Measurements from ENCODE around the gene PTPRR. TPM values are rescaled to one million over a fixed set of nuclear protein-coding genes. Genes with fewer than 3 reads are reported as not detected.

Gene PTPRR
- polyA plus RNA-seq, 1 of the 3 experiments (the other 2 are of a cell fraction): 1.4 TPM

DNA sequence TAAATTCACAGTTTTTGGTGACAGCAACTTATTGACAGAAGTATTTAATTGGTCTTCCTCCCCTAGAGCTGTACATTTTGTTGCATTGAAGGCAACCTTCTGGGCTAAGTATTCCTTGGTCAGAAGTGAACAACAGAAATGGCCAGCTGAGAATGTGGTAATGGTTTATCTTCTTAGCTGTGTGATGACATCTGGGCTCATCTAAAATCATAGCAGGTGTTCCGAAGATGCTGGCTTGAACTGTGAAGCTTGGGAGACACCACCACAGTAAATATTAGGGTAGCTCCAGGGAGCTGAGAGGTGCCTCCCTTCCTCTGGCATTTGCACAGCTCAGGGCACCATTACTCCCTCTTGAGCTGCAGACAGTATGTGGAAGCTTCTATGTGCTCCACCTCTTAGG is 279.6 kb downstream of the PTPRR start:
- no peak overlapping the region for H3K9ac ChIP-seq
- no peak overlapping the region for H3K27ac ChIP-seq (ENCODE audit: low read depth in 2 of 2, low read length in 1 of 2)
- no peak overlapping the region for H2AFZ ChIP-seq (ENCODE audit: low read depth)
- peaks cover 10% of the 10 kb centered on the region for H3F3A ChIP-seq (replicated peaks; ENCODE audit: insufficient read depth)
- H3K9me3 ChIP-seq: no peaks in the 10 kb centered on the region
- 100% methylated on average over 1 of the region's 1 CpG for WGBS (ENCODE audit: low lambda C conversion rate)
- H4K20me1 ChIP-seq (ENCODE audit: insufficient read depth): no peaks in the 10 kb centered on the region
- peaks cover 0 to 13% of the 10 kb centered on the region in 2 experiments; a peak in 3 of 4 replicates for H3K4me1 ChIP-seq (ENCODE audit: control insufficient read depth in 1 of 2, insufficient read depth in 2 of 2, low read depth in 1 of 2, low read length in 1 of 2)
- H3K4me2 ChIP-seq: no peak overlapping the region
- H3K4me3 ChIP-seq (ENCODE audit: low read depth in 2 of 2, low read length in 1 of 2): no peak overlapping the region
- no peaks in the 10 kb centered on the region for H3K79me2 ChIP-seq (ENCODE audit: insufficient read depth)
- POLR2A ChIA-PET: no interaction called here
- no peak for DNase-seq
- H3K36me3 ChIP-seq (replicated peaks in 1 of 2; ENCODE audit: control insufficient read depth in 1 of 2, insufficient read depth in 2 of 2, low read length in 1 of 2): no peaks in the 10 kb centered on the region
- no peaks in the 10 kb centered on the region for H3K27me3 ChIP-seq (ENCODE audit: insufficient read depth)
- TF ChIP-seq EP300 (IDR thresholded peaks at IDR 0.05; ENCODE audit: borderline replicate concordance in 1 of 2, low read depth in 1 of 2, low read length in 1 of 2) (no peak), JUND (IDR thresholded peaks at IDR 0.05) (no peak), RCOR1 (IDR thresholded peaks at IDR 0.05; ENCODE audit: low read length) (no peak), RFX5 (IDR thresholded peaks at IDR 0.05; ENCODE audit: low read length) (no peak), GABPA (IDR thresholded peaks at IDR 0.05; ENCODE audit: low read depth) (no peak), GATA2 (CRISPR knock-in tag; IDR thresholded peaks at IDR 0.05) (no peak), ELF1 (IDR thresholded peaks at IDR 0.05) (no peak), USF1 (IDR thresholded peaks at IDR 0.05; ENCODE audit: borderline replicate concordance, low read depth) (no peak), REST (IDR thresholded peaks at IDR 0.05; ENCODE audit: low read depth, low read length) (no peak), SMC3 (IDR thresholded peaks at IDR 0.05; ENCODE audit: low read depth, low read length) (no peak), RAD21 (IDR thresholded peaks at IDR 0.05; ENCODE audit: low read length) (no peak), SIN3A (IDR thresholded peaks at IDR 0.05; ENCODE audit: borderline replicate concordance, low read depth, low read length) (no peak), MXI1 (IDR thresholded peaks at IDR 0.05; ENCODE audit: low read depth, low read length) (no peak), CHD2 (IDR thresholded peaks at IDR 0.05; ENCODE audit: low read length, partially characterized antibody) (no peak), FOXM1 (IDR thresholded peaks at IDR 0.05; ENCODE audit: low read depth) (no peak), EZH2phosphoT487 (IDR thresholded peaks at IDR 0.05; ENCODE audit: borderline replicate concordance, low read depth) (no peak), FOSL2 (IDR thresholded peaks at IDR 0.05; ENCODE audit: borderline replicate concordance, low read depth) (no peak)
- TF ChIP-seq, protein P1, sequence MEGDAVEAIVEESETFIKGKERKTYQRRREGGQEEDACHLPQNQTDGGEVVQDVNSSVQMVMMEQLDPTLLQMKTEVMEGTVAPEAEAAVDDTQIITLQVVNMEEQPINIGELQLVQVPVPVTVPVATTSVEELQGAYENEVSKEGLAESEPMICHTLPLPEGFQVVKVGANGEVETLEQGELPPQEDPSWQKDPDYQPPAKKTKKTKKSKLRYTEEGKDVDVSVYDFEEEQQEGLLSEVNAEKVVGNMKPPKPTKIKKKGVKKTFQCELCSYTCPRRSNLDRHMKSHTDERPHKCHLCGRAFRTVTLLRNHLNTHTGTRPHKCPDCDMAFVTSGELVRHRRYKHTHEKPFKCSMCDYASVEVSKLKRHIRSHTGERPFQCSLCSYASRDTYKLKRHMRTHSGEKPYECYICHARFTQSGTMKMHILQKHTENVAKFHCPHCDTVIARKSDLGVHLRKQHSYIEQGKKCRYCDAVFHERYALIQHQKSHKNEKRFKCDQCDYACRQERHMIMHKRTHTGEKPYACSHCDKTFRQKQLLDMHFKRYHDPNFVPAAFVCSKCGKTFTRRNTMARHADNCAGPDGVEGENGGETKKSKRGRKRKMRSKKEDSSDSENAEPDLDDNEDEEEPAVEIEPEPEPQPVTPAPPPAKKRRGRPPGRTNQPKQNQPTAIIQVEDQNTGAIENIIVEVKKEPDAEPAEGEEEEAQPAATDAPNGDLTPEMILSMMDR (IDR thresholded peaks at IDR 0.05): no peak
- TF ChIP-seq, protein P2, sequence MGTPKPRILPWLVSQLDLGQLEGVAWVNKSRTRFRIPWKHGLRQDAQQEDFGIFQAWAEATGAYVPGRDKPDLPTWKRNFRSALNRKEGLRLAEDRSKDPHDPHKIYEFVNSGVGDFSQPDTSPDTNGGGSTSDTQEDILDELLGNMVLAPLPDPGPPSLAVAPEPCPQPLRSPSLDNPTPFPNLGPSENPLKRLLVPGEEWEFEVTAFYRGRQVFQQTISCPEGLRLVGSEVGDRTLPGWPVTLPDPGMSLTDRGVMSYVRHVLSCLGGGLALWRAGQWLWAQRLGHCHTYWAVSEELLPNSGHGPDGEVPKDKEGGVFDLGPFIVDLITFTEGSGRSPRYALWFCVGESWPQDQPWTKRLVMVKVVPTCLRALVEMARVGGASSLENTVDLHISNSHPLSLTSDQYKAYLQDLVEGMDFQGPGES (IDR thresholded peaks at IDR 0.05; ENCODE audit: low read depth, low read length): no peak
- TF ChIP-seq, protein P3, sequence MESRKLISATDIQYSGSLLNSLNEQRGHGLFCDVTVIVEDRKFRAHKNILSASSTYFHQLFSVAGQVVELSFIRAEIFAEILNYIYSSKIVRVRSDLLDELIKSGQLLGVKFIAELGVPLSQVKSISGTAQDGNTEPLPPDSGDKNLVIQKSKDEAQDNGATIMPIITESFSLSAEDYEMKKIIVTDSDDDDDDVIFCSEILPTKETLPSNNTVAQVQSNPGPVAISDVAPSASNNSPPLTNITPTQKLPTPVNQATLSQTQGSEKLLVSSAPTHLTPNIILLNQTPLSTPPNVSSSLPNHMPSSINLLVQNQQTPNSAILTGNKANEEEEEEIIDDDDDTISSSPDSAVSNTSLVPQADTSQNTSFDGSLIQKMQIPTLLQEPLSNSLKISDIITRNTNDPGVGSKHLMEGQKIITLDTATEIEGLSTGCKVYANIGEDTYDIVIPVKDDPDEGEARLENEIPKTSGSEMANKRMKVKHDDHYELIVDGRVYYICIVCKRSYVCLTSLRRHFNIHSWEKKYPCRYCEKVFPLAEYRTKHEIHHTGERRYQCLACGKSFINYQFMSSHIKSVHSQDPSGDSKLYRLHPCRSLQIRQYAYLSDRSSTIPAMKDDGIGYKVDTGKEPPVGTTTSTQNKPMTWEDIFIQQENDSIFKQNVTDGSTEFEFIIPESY (IDR thresholded peaks at IDR 0.05; ENCODE audit: borderline replicate concordance, low read depth): no peak
- CTCF ChIA-PET: no interaction called here
- no peaks in the 10 kb centered on the region for H3K9me2 ChIP-seq
